KMS-11 (cell line): ENCODE results near the gene LONP2.
"Not testable (repeated sequence)": the region's sequence is repeated elsewhere in the genome, so short reads cannot be mapped to it uniquely, and the experiment has no call there.

Experiments used
- H2AFZ ChIP-seq: fragments of 200-600 bp; sonication (generic); 2 replicates; pipeline ENCODE4 v1.6.1; 2016; ENCODE audit warnings: antibody characterized with exemption, mixed run types, low read depth
- H3K27ac ChIP-seq: fragments of 200-600 bp; sonication (generic); 2 replicates; pipeline ENCODE4 v1.6.1; 2016; ENCODE audit warnings: mild to moderate bottlenecking, mixed run types
- H3K27me3 ChIP-seq: fragments of 200-600 bp; sonication (generic); 2 replicates; pipeline ENCODE4 v1.6.1; 2017; ENCODE audit warnings: mild to moderate bottlenecking, low read depth, mixed run types, moderate library complexity; ENCODE audit not compliant: insufficient read depth
- H3K36me3 ChIP-seq: fragments of 200-600 bp; sonication (generic); 2 replicates; pipeline ENCODE4 v1.6.1; 2017; ENCODE audit warnings: mild to moderate bottlenecking, mixed run types; ENCODE audit not compliant: insufficient read depth
- H3K4me1 ChIP-seq: fragments of 200-600 bp; sonication (generic); 2 replicates; pipeline ENCODE4 v1.6.1; 2016; ENCODE audit warnings: mild to moderate bottlenecking, low read depth, mixed run types; ENCODE audit not compliant: poor library complexity, severe bottlenecking
- H3K4me2 ChIP-seq: fragments of 200-600 bp; sonication (generic); 2 replicates; pipeline ENCODE4 v1.7.0; 2016; ENCODE audit warnings: mild to moderate bottlenecking, mixed run types
- H3K4me3 ChIP-seq: fragments of 200-600 bp; sonication (generic); IDR thresholded peaks from 2 replicates; pipeline ENCODE4 v1.6.1; 2017; ENCODE audit warnings: low read depth, low read length, mixed read lengths; ENCODE audit not compliant: insufficient read depth
- H3K79me2 ChIP-seq: fragments of 200-600 bp; sonication (generic); 2 replicates; pipeline ENCODE4 v1.6.1; 2016; ENCODE audit warnings: low read depth, mixed run types; ENCODE audit not compliant: insufficient read depth
- H3K9ac ChIP-seq: fragments of 200-600 bp; sonication (generic); 2 replicates; pipeline ENCODE4 v1.6.1; 2016; ENCODE audit warnings: mild to moderate bottlenecking, mixed run types
- H4K20me1 ChIP-seq: fragments of 200-600 bp; sonication (generic); 2 replicates; pipeline ENCODE4 v1.6.1; 2016; ENCODE audit warnings: mild to moderate bottlenecking, mixed run types; ENCODE audit not compliant: insufficient read depth
- TF ChIP-seq, protein P1 (sequence below): fragments of 200-600 bp; sonication (generic); conservative IDR thresholded peaks from 2 replicates; pipeline ENCODE4 v1.6.1; 2017; ENCODE audit warnings: low read depth, mild to moderate bottlenecking, antibody characterized with exemption, low read length, moderate library complexity, mixed read lengths

The LONP2 gene

DNA sequence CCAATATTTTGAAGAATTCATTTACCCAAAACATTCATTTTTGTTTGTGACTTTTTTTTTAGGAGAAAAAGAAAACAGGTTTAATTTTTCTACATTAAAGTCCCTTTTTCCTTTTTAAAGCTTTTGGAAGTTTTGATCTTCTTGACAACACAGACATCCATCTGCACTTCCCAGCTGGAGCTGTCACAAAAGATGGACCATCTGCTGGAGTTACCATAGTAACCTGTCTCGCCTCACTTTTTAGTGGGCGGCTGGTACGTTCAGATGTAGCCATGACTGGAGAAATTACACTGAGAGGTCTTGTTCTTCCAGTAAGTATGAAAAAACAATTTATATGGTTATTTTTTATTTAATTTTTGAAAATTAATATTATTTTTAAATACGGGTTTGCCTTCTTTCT lies 103.9 kb downstream of the LONP2 start:
- TF ChIP-seq, protein P1, sequence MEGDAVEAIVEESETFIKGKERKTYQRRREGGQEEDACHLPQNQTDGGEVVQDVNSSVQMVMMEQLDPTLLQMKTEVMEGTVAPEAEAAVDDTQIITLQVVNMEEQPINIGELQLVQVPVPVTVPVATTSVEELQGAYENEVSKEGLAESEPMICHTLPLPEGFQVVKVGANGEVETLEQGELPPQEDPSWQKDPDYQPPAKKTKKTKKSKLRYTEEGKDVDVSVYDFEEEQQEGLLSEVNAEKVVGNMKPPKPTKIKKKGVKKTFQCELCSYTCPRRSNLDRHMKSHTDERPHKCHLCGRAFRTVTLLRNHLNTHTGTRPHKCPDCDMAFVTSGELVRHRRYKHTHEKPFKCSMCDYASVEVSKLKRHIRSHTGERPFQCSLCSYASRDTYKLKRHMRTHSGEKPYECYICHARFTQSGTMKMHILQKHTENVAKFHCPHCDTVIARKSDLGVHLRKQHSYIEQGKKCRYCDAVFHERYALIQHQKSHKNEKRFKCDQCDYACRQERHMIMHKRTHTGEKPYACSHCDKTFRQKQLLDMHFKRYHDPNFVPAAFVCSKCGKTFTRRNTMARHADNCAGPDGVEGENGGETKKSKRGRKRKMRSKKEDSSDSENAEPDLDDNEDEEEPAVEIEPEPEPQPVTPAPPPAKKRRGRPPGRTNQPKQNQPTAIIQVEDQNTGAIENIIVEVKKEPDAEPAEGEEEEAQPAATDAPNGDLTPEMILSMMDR, result no peak
- no peaks in the 10 kb centered on the region for H4K20me1 ChIP-seq
- no peak overlapping the region for H2AFZ ChIP-seq
- no peaks in the 10 kb centered on the region for H3K79me2 ChIP-seq
- H3K4me1 ChIP-seq, result no peaks in the 10 kb centered on the region
- H3K27me3 ChIP-seq, result no peaks in the 10 kb centered on the region
- H3K4me3 ChIP-seq, result no peak overlapping the region
- no peak overlapping the region for H3K4me2 ChIP-seq
- no peak overlapping the region for H3K27ac ChIP-seq
- no peak overlapping the region for H3K9ac ChIP-seq
- H3K36me3 ChIP-seq, result no peaks in the 10 kb centered on the region; the same call in 1 of the 2 replicates

DNA sequence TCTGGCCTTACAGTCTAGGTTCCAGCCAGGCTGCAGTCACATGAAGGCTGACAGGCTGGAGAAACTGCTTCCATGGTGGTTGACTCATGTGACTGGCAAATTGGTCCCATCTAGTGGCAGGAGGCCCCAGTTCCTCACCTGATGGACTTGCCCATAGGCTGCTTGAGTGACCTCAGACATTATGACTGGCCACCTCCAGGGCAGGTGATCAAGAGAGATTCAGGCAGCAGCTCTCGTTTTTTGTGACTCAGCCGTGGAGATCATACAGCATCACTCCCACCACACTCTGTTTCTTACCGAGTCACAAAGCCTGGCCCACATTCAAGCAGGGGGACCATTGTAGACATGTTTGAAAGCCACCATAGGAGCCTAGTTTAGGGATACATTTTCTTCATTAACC lies 106.6 kb downstream of the LONP2 start:
- Histone ChIP-seq H3K27me3 (no peaks in the 10 kb centered on the region), H3K4me3 (no peak overlapping the region), H3K4me2 (no peak overlapping the region), H3K27ac (no peak overlapping the region), H2AFZ (no peak overlapping the region), H3K79me2 (no peaks in the 10 kb centered on the region; the same call in 1 of the 2 replicates), H4K20me1 (no peaks in the 10 kb centered on the region), H3K36me3 (no peaks in the 10 kb centered on the region; the same call in 1 of the 2 replicates), H3K9ac (no peak overlapping the region), H3K4me1 (peaks cover 10% of the 10 kb centered on the region)
- TF ChIP-seq, protein P1, result no peak

DNA sequence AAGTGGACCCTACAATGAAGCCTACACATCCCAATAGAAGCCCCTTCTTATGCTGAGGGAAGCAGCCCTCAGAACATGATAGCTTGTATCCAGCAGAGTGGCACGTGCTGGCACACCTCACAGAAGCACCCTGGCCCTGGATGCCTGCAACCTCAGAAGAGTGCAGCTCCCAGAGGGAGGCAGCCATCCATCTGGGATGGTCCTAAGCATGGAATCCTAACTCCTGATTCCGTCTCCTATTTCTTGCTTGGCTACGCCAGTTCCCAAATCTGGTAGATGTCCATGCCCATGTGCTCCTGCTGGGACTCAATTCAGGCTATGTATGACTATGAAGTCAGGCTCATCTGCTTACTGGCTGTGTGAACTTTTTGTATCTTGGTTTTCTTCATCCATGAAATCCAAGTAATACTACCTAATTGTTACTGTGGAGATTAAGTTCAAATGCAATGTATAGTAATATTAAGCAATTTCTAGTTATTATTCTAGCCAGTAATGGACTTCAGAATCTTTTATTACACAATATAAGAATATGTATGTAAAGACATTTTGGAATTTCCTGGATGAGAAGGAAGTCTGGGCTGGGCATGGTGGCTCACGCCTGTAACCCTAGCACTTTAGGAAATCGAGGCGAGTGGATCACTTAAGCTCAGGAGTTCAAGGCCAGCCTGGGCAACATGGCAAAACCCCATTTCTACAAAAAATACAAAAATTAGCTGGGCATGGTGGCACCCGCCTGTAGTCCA lies 108.7 kb downstream of the LONP2 start:
- Histone ChIP-seq H3K9ac (no peak overlapping the region), H3K79me2 (no peaks in the 10 kb centered on the region; the same call in 1 of the 2 replicates), H2AFZ (no peak overlapping the region), H3K4me1 (peaks cover 30% of the 10 kb centered on the region), H3K27ac (no peak overlapping the region), H3K4me3 (no peak overlapping the region), H3K27me3 (no peaks in the 10 kb centered on the region), H4K20me1 (no peaks in the 10 kb centered on the region), H3K4me2 (no peak overlapping the region), H3K36me3 (no peaks in the 10 kb centered on the region; the same call in 1 of the 2 replicates)
- TF ChIP-seq, protein P1, result no peak

DNA sequence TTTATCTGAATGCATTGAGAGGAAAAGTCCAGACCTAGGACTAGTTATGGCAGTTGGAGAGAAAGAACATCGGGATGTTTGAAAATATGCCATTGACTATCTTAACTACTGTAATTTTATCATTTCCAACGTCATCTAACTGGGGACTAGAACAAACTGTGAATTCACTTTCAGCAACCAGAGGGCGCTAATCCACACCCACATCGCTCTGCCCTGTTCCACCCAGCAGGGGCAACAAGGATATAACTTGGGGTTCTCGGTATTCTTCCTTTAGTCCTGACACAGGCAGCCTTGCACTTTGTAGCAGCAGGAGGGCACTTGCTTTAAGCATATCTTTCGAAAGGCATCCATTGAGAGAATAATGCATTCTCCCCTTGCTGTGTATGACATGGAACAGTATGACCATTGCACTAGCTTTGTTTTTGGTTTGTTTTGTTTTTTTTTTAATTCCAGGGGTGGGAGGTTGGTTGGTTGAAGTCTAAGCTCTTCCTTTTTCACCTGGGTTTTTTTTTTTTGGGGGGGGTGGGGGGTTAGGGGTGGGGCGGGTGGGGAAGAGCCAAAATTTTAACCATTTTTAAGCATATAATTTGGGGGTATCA lies 109.6 kb downstream of the LONP2 start:
- no peak overlapping the region for H3K27ac ChIP-seq
- H3K9ac ChIP-seq, result no peak overlapping the region
- H3K27me3 ChIP-seq, result no peaks in the 10 kb centered on the region
- H3K36me3 ChIP-seq, result no peaks in the 10 kb centered on the region; the same call in 1 of the 2 replicates
- TF ChIP-seq, protein P1, result peak; percentile 86
- peaks cover 37% of the 10 kb centered on the region for H3K4me1 ChIP-seq
- no peak overlapping the region for H2AFZ ChIP-seq
- no peak overlapping the region for H3K4me3 ChIP-seq
- peaks cover 8% of the 10 kb centered on the region; the same call in 1 of the 2 replicates for H3K79me2 ChIP-seq
- H4K20me1 ChIP-seq, result no peaks in the 10 kb centered on the region
- H3K4me2 ChIP-seq, result no peak overlapping the region

DNA sequence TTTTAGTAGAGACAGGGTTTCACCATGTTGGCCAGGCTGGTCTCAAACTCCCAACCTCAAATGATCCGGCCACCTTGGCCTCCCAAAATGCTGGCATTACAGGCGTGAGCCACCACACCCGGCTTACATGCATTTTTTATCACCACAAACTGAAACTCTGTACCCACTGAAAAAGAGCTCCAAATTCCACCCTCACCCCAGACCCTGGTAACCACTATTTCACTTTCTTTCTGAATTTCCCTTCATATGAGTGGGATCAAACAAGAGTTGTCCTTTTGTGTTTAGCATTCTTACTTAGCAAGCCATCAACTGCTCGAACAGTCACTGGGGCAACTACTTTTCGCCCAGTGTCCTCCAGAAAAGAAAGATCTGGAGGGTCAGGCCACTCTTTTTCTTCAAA lies 110.3 kb downstream of the LONP2 start:
- H3K27me3 ChIP-seq, H4K20me1 ChIP-seq, H2AFZ ChIP-seq, H3K4me2 ChIP-seq, H3K9ac ChIP-seq, H3K4me3 ChIP-seq, H3K36me3 ChIP-seq, H3K27ac ChIP-seq: not testable (repeated sequence)
- H3K79me2 ChIP-seq, result peaks cover 14% of the 10 kb centered on the region; the same call in 1 of the 2 replicates
- peaks cover 37% of the 10 kb centered on the region for H3K4me1 ChIP-seq
